Head of caudate nucleus (tissue), 42 donors: ENCODE data around the gene COPS8.

Source experiments
- DNase-seq, 42 donors: peaks; one replicate each; pipeline versions ENCODE4 v3.0.0 to v3.0.0-alpha.2; 2020 to 2021; ENCODE audit warnings: mixed read lengths in 7 of 42
- intact Hi-C: fragments of 100-400 bp; cut with DNase I; formaldehyde crosslinking; loops from one replicate; pipeline ENCODE4 v1.15.0; 2022

COPS8 gene

DNA sequence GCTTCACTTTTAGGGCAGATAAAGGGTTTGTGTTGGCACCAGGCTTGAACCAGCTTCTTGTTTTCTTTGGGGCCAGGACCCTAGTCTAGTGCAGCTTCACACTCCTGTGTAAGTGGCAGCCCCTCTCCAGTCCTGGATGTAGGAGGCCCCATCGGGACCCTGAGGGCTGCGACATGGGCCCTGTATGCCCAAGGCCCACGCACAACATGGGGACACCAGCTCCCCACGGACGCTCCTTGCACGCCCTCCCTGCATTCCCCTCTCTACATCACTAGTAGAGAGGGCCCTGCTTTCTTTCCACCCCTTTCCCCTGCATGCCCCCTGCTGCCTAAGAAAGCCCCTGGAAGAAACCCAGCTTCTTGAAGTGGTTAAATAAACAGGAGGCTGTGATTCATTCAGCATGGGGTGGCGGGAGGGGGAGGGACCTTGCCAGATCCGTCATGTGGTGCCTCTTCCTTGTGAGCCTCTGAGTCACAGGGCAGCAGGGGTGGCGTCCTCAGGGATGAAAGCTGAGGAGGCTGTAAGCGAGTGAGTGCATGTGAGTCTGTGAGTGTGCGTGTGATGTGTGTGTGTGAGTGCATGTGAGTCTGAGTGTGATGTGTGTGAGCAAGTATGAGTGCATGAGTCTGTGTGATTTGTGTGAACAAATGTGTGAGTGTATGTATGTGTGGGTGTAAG, 42.5 kb downstream of the COPS8 start:
- peak; percentile 17 to 93 (median 76) for DNase-seq
- intact Hi-C loops = no loop called here

GRCh38 chr2:237128845-237129592, 43.3 kb downstream of the COPS8 start:
- DNase-seq = no peak
- intact Hi-C loops = no loop called here

DNA sequence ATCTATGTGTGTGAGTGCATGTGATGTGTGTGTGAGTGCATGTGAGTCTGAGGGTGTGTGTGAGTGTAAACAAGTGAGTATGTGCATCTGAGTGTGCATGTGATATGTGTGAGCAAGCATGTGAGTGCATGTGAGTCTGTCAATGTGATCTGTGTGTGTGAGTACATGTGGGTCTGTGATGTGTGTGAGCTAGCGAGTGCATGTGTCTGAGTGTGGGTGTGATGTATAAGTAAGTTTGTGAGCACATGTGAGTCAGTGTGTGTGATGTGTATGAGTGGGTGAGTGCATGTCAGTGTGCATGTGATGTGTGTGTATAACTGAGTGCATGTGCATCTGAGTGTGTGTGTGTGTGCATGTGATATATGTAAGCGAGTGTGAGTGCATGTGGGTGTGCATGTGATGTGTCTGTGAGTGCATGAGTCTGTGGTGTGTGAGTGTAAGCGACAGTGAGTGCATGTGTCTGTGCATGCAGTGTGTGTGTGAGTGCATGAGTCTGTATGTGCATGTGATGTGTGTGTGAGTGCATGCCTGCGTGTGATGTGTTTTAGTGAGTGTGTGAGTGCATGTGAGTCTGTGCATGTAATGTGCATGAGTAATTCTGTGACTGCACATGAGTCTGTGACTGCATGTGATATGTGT, 44.1 kb downstream of the COPS8 start:
- intact Hi-C loops = no loop called here
- no peak for DNase-seq

DNA sequence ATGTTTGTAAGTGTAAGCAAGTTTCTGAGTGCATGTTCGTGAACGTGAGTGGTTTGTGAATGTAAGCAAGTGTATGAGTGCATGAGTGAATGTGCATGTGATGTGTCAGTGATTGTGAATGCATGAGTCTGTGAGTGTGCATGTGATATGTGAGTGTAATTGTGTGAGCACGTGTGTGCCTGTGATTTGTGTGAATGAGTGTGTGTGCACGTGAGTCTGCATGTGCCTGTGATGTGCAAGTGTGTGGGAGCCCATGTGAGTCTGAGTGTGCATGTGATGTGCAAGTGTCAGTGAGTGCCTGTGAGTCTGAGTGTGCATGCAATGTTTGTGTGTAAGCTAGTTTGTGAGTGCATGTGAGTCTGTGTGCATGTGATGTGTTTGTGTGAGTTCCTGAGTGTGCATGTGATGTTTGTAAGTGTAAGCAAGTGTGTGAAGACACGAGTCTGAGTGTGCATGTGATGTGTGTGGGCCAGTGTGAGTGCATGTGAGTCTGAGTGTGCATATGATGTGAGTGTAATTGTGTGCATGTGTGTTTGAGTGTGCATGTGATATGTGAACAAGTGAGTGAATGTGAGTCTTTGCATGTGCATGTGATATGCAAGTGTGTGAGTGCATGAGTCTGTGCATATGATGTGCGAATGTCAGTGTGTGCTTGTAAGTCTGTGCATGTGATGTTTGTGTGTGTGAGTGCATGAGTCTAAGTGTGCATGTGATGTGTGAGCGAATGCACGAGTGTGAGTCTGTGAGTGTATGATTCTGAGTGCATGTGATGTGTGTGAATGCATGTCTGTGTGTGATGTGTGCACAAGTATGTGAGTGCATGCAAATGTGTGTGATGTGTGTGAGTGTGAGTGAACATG, 45.1 kb downstream of the COPS8 start:
- DNase-seq = no peak
- intact Hi-C loops = no loop called here

- no peak for DNase-seq
- intact Hi-C loops = no loop called here
These were observed 46.3 kb downstream of the COPS8 start for GRCh38 chr2:237131749-237132533.

- intact Hi-C loops = no loop called here
- DNase-seq = no peak
These were observed 47.1 kb downstream of the COPS8 start for GRCh38 chr2:237132799-237133198.

DNA sequence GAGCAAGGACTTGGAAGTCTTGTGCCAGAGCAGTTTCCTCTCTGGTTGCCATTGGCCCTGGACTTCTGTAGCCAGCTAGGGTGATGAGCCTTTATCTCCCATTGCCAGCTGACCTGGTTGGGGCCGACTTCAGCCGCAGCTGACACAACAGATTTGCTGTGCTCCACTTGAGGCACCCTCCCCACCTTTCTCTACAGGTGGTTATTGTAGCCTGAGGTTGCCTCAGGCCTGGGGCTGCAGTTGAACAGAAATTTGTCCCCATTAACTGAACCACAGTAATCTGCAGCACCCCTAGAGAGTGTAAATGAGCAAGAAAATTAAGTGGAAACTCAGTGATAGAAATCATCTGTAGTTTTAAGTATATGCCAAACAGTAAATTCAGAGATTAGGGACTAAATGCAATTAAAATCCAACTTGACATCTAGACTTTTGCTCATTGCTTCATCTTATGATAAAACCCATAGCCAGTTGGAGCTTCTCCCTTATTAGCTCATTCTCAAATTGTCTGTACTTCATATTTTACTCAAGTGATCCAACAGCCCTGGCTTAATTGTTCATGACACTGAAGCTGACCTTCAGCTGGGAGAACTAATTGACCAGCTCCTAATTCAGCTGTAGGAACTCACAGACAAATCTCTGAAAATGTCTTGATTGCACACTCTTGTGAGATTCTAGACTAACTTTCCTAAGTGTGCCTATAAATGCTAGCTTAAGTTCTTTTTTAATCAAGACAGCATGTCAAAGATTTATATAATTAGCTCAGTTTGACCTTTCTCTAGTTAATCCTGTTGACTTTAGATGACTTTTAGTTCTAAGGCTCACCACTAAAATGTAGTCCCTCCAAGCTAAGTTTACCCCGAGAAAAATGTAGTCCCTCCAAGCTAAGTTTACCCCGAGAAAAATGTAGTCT, 48.9 kb downstream of the COPS8 start:
- intact Hi-C loops = no loop called here
- no peak for DNase-seq

GRCh38 chr2:237136824-237137223, 51.1 kb downstream of the COPS8 start:
- peak in 1 of 42 donors; percentile 21 for DNase-seq
- intact Hi-C loops = no loop called here

- peak in 1 of 42 donors; percentile 25 for DNase-seq
- intact Hi-C loops = no loop called here
These were observed 52.1 kb downstream of the COPS8 start for GRCh38 chr2:237137626-237138323.

DNA sequence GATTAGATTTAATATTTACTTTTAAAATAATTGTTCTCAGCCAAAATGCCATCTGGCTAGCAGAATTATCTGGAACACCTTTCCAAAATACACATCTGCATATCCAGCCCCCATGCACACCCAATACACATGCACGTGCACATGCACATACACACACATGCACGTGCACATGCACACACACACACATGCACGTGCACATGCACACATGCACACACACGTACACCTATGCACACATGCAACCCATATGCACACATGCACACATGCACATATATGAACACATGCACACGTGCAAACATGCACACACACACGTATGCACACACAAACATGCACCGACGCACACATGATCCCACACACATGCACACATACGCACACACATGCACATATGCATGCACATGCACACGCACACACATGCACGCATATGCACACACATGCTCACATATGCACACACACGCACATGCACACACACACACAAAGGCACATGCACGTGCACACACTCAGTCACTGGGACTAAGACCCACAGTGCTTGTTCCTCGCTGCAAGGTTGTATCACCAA, 53.5 kb downstream of the COPS8 start:
- peak in 1 of 42 donors; percentile 12 for DNase-seq
- intact Hi-C loops = no loop called here

DNA sequence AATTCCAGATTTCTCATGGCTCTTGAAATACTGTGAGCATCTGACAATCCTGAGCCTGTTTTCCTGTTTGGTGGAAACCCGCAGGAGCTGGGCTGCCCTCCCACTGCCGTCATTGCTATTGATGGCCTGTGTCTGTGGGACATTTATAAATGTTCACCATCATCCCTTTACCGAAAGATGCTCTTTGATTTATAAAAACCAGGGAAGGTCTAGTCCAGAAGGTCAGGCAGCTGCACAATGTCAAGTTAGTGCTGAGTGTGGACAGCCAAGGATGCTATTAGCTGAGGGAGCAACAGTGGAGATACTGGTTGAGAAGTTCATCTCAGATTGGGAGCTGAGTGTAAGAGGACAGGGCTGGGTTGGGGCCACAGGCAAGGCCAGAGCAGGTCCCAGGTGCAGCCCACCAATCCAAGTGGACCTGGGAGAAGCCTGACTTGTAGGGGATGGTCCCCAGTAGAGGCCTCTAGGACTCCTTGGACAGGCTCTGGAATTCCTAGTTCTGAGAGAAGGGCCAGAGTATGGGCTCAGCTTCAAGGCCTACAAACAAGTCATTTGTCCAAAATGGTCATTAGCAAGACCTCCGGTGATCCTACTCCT, 55.1 kb downstream of the COPS8 start:
- intact Hi-C loops = no loop called here
- no peak for DNase-seq

DNA sequence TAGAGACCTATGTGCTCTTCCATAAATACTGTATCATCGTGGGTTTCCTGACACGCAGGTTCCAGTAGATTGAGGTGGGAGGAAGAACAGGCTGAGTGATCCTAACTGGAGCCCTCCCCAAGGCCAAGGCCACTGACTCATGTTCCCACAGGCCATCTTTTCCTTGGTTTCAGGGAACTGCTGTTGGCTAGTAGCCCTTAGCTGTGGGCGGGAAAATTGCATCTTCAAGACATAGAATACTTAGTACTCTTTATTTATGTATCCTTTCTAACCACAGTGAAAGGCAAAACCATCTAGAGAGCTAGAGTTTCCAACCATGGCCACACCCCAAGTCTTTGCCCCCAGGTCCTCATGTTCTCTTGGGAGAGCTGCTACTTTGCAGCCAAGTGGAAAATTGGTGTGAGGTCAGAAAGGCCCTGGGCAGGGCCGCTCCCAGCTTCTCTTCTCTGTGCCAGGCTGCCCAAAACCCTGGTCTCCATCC, 55.9 kb downstream of the COPS8 start:
- intact Hi-C loops = no loop called here
- no peak for DNase-seq

DNA sequence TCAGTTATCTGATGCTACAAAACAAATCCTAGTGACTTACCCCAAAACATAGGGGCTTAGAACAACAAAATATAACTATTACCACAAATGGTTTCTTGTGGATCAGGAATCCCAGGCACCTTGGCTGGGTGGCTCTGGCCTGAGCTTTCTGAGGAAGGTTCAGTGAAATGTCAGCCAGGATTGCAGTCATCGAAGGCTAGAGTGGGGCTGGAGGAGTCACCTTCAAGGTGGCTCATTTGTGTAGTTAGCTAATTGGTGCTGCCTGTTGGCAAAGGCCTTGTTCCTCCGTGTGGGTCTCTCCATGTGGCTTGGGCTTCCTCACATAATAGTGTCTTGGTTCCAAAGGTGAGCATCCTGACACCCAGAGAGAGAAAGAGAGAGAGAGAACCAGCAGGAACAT, 57.4 kb downstream of the COPS8 start:
- intact Hi-C loops = no loop called here
- DNase-seq = no peak

GRCh38 chr2:237143676-237144440, 58.2 kb downstream of the COPS8 start:
- intact Hi-C loops = no loop called here

DNA sequence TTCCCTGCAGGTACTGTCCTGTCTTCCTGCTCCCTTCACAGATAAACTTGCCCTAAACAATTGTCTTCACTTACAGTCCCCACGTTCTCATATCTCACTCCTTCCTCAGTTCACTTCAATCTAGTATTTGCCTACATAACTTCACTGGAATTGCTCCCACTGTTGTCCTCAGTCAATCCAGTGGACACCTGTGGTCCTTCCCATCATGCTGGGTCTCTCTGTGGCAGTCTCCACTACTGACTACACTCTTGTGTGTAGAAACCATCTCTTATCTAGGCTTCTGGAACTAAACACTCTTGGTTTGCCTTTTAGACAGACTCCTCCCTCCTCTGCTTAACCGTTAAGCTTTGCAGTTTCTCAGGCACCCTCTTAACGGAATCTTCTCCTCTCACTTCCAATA, 58.8 kb downstream of the COPS8 start:
- no peak for DNase-seq
- intact Hi-C loops = no loop called here

More at GRCh38 chr2:237143676-237144440, 58.2 kb downstream of the COPS8 start:
- DNase-seq = no peak
